ENCODE measurements around the gene IRF2BPL. TPM values are rescaled to one million over a fixed set of nuclear protein-coding genes. Genes with fewer than 3 reads are reported as not detected.

Gene IRF2BPL
- total and polyA plus RNA-seq, 9 of the 15 experiments (the other 6 are each of a cell fraction or from before 2014, with no cell fraction given), result 0.52 to 21.6 (median 2.5) TPM

GRCh38 chr14:77043177-77043983, 14.9 kb upstream of the IRF2BPL start (continued):
- TF ChIP-seq NFYB (IDR thresholded peaks at IDR 0.05; ENCODE audit: extremely low read depth, insufficient read length) (no peak), ZNF79 (CRISPR knock-in tag; IDR thresholded peaks at IDR 0.05; ENCODE audit: low read depth) (no peak), PTTG1 (tag; IDR thresholded peaks at IDR 0.05; ENCODE audit: low read depth) (no peak), KDM1A (IDR thresholded peaks at IDR 0.05) (no peak), ZC3H4 (CRISPR knock-in tag; IDR thresholded peaks at IDR 0.05; ENCODE audit: borderline replicate concordance) (no peak), ZNF134 (CRISPR knock-in tag; conservative IDR thresholded peaks at IDR 0.05) (no peak), SP1 (CRISPR knock-in tag; IDR thresholded peaks at IDR 0.05) (no peak), RB1 (IDR thresholded peaks at IDR 0.05; ENCODE audit: low read depth) (no peak), ATF3 (IDR thresholded peaks at IDR 0.05) (peak; percentile 76), ATF3 (CRISPR knock-in tag; conservative IDR thresholded peaks at IDR 0.05) (no peak), PYGO2 (tag; IDR thresholded peaks at IDR 0.05) (no peak), NFIX (CRISPR knock-in tag; IDR thresholded peaks at IDR 0.05; ENCODE audit: low read depth) (no peak)
- TF ChIP-seq, protein P1, sequence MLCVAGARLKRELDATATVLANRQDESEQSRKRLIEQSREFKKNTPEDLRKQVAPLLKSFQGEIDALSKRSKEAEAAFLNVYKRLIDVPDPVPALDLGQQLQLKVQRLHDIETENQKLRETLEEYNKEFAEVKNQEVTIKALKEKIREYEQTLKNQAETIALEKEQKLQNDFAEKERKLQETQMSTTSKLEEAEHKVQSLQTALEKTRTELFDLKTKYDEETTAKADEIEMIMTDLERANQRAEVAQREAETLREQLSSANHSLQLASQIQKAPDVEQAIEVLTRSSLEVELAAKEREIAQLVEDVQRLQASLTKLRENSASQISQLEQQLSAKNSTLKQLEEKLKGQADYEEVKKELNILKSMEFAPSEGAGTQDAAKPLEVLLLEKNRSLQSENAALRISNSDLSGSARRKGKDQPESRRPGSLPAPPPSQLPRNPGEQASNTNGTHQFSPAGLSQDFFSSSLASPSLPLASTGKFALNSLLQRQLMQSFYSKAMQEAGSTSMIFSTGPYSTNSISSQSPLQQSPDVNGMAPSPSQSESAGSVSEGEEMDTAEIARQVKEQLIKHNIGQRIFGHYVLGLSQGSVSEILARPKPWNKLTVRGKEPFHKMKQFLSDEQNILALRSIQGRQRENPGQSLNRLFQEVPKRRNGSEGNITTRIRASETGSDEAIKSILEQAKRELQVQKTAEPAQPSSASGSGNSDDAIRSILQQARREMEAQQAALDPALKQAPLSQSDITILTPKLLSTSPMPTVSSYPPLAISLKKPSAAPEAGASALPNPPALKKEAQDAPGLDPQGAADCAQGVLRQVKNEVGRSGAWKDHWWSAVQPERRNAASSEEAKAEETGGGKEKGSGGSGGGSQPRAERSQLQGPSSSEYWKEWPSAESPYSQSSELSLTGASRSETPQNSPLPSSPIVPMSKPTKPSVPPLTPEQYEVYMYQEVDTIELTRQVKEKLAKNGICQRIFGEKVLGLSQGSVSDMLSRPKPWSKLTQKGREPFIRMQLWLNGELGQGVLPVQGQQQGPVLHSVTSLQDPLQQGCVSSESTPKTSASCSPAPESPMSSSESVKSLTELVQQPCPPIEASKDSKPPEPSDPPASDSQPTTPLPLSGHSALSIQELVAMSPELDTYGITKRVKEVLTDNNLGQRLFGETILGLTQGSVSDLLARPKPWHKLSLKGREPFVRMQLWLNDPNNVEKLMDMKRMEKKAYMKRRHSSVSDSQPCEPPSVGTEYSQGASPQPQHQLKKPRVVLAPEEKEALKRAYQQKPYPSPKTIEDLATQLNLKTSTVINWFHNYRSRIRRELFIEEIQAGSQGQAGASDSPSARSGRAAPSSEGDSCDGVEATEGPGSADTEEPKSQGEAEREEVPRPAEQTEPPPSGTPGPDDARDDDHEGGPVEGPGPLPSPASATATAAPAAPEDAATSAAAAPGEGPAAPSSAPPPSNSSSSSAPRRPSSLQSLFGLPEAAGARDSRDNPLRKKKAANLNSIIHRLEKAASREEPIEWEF (CRISPR knock-in tag; IDR thresholded peaks at IDR 0.05), result no peak
- TF ChIP-seq, protein P2, sequence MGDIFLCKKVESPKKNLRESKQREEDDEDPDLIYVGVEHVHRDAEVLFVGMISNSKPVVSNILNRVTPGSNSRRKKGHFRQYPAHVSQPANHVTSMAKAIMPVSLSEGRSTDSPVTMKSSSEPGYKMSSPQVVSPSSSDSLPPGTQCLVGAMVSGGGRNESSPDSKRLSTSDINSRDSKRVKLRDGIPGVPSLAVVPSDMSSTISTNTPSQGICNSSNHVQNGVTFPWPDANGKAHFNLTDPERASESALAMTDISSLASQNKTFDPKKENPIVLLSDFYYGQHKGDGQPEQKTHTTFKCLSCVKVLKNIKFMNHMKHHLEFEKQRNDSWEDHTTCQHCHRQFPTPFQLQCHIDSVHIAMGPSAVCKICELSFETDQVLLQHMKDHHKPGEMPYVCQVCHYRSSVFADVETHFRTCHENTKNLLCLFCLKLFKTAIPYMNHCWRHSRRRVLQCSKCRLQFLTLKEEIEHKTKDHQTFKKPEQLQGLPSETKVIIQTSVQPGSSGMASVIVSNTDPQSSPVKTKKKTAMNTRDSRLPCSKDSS (IDR thresholded peaks at IDR 0.05; ENCODE audit: low read depth, partially characterized antibody), result no peak
- TF ChIP-seq, protein P3, sequence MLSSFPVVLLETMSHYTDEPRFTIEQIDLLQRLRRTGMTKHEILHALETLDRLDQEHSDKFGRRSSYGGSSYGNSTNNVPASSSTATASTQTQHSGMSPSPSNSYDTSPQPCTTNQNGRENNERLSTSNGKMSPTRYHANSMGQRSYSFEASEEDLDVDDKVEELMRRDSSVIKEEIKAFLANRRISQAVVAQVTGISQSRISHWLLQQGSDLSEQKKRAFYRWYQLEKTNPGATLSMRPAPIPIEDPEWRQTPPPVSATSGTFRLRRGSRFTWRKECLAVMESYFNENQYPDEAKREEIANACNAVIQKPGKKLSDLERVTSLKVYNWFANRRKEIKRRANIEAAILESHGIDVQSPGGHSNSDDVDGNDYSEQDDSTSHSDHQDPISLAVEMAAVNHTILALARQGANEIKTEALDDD (IDR thresholded peaks at IDR 0.05), result 0 out of 2 replicates have a peak, but pooled peaks have one; percentile 20

Measured in K562 (cell line).